Prostate gland (tissue), 2 donors: ENCODE data around the gene NR2F2.

Source experiments
- CTCF ChIP-seq, 4 experiments: fragments of 200-600 bp in 2 of 4; fragments of 450-650 bp in 2 of 4; sonication (generic) in 2 of 4; IDR thresholded peaks; 1 replicate in 3 of 4; 2 replicates in 1 of 4; pipeline ENCODE4 v1.5.1; 2016 to 2019; ENCODE audit warnings: antibody characterized with exemption in 4 of 4, mild to moderate bottlenecking in 2 of 4, moderate library complexity in 2 of 4
- POLR2A ChIP-seq: fragments of 450-650 bp; IDR thresholded peaks from one replicate; pipeline ENCODE4 v1.6.1; 2016; ENCODE audit warnings: antibody characterized with exemption, mild to moderate bottlenecking

- TF ChIP-seq POLR2A = no peak
- TF ChIP-seq CTCF (IDR thresholded peaks at IDR 0.05) = no peak
These were observed 54.7 kb downstream of the NR2F2 start for GRCh38 chr15:96385195-96385594.
